Chondrocyte (in vitro differentiated cells): ENCODE results near the gene WHAMM. TPM values are rescaled to one million over a fixed set of nuclear protein-coding genes. Genes with fewer than 3 reads are reported as not detected.

Source experiments
- DNase-seq: peaks from one replicate; pipeline ENCODE4 v3.0.0; 2021; ENCODE audit warnings: mixed read lengths, low spot score
- H3K27ac Mint-ChIP-seq: one replicate; pipeline ENCODE4 v1.8.0; 2021; ENCODE audit warnings: mild to moderate bottlenecking, moderate library complexity, mixed read lengths; ENCODE audit not compliant: unreplicated experiment
- H3K27me3 Mint-ChIP-seq: 2 replicates; pipeline ENCODE4 v1.8.0; 2021; ENCODE audit warnings: low read depth, mixed read lengths
- H3K36me3 Mint-ChIP-seq: 2 replicates; pipeline ENCODE4 v1.8.0; 2021; ENCODE audit warnings: low read depth, mixed read lengths
- H3K4me1 Mint-ChIP-seq: 2 replicates; pipeline ENCODE4 v1.8.0; 2021; ENCODE audit warnings: low read depth, mild to moderate bottlenecking, mixed read lengths
- H3K4me3 Mint-ChIP-seq: one replicate; pipeline ENCODE4 v1.8.0; 2021; ENCODE audit warnings: mild to moderate bottlenecking, moderate library complexity, mixed read lengths; ENCODE audit not compliant: unreplicated experiment
- H3K9me3 Mint-ChIP-seq: 2 replicates; pipeline ENCODE4 v1.8.0; 2021; ENCODE audit warnings: low read depth, mixed read lengths
- CTCF ChIP-seq: fragments of 200-600 bp; sonication (generic); IDR thresholded peaks from 2 replicates; pipeline ENCODE4 v1.5.0; 2021; ENCODE audit warnings: antibody characterized with exemption, mild to moderate bottlenecking, moderate library complexity
- total RNA-seq: library from RNA; stranded (reverse); gene quantifications from 3 replicates; pipeline ENCODE4 v1.2.1, GENCODE V29; 2021

WHAMM gene
- total RNA-seq, 1 donor from 2014 or later, result 10.0 TPM

GRCh38 chr15:82793737-82794136, 15.7 kb upstream of the WHAMM start:
- DNase-seq, result no peak
- H3K4me1 Mint-ChIP-seq, result no peaks in the 10 kb centered on the region
- H3K36me3 Mint-ChIP-seq, result peaks cover 9% of the 10 kb centered on the region
- no peaks in the 10 kb centered on the region for H3K27me3 Mint-ChIP-seq
- H3K4me3 Mint-ChIP-seq, result no peak overlapping the region
- no peak for TF ChIP-seq CTCF
- peaks cover 27% of the 10 kb centered on the region for H3K9me3 Mint-ChIP-seq
- H3K27ac Mint-ChIP-seq, result no peak overlapping the region

- H3K4me3 Mint-ChIP-seq, result no peak overlapping the region
- TF ChIP-seq CTCF, result no peak
- H3K27ac Mint-ChIP-seq, result no peak overlapping the region
- peaks cover 17% of the 10 kb centered on the region for H3K9me3 Mint-ChIP-seq
- peaks cover 9% of the 10 kb centered on the region for H3K27me3 Mint-ChIP-seq
- peaks cover 9% of the 10 kb centered on the region for H3K36me3 Mint-ChIP-seq
- H3K4me1 Mint-ChIP-seq, result no peaks in the 10 kb centered on the region
- DNase-seq, result no peak
Measured at GRCh38 chr15:82798104-82798503, 11.3 kb upstream of the WHAMM start.

GRCh38 chr15:82798531-82799166, 10.8 kb upstream of the WHAMM start:
- no peak for DNase-seq
- Mint-ChIP-seq H3K4me1 (no peaks in the 10 kb centered on the region), H3K4me3 (no peak overlapping the region), H3K9me3 (peaks cover 13% of the 10 kb centered on the region), H3K36me3 (peaks cover 9% of the 10 kb centered on the region), H3K27ac (no peak overlapping the region), H3K27me3 (peaks cover 9% of the 10 kb centered on the region)
- TF ChIP-seq CTCF, result no peak

- no peak for DNase-seq
- peaks cover 3% of the 10 kb centered on the region for H3K36me3 Mint-ChIP-seq
- no peak overlapping the region for H3K27ac Mint-ChIP-seq
- peaks cover 9% of the 10 kb centered on the region for H3K27me3 Mint-ChIP-seq
- H3K9me3 Mint-ChIP-seq, result peaks cover 7% of the 10 kb centered on the region
- H3K4me3 Mint-ChIP-seq, result no peak overlapping the region
- H3K4me1 Mint-ChIP-seq, result peaks cover 2% of the 10 kb centered on the region
- TF ChIP-seq CTCF, result no peak
Measured at GRCh38 chr15:82799183-82799841, 10.1 kb upstream of the WHAMM start.

GRCh38 chr15:82802497-82802896, 6.9 kb upstream of the WHAMM start:
- Mint-ChIP-seq H3K9me3 (no peaks in the 10 kb centered on the region), H3K4me3 (no peak overlapping the region), H3K27me3 (peaks cover 9% of the 10 kb centered on the region), H3K36me3 (peaks cover 2% of the 10 kb centered on the region), H3K4me1 (peaks cover 11% of the 10 kb centered on the region), H3K27ac (no peak overlapping the region)
- no peak for TF ChIP-seq CTCF
- no peak for DNase-seq
